T-helper 1 cell treated with Interleukin-12 subunit alpha and Interleukin-12 subunit beta and Interleukin-4 antibody, amounts not matched to agents 30 μg/mL and 1 μg/mL, for 36 hours (primary cell): ENCODE results near the gene SMARCB1.

Experiments
- H3K27ac Mint-ChIP-seq: one replicate; pipeline ENCODE4 v1.8.0; 2021; ENCODE audit warnings: mild to moderate bottlenecking, mixed read lengths
- H3K27me3 Mint-ChIP-seq: one replicate; pipeline ENCODE4 v1.8.0; 2021; ENCODE audit warnings: low read depth, mixed read lengths
- H3K36me3 Mint-ChIP-seq: one replicate; pipeline ENCODE4 v1.8.0; 2021; ENCODE audit warnings: low read depth, mixed read lengths
- H3K4me1 Mint-ChIP-seq: one replicate; pipeline ENCODE4 v1.8.0; 2021; ENCODE audit warnings: low read depth, mixed read lengths
- H3K4me3 Mint-ChIP-seq: one replicate; pipeline ENCODE4 v1.8.0; 2021; ENCODE audit warnings: mild to moderate bottlenecking, moderate library complexity, mixed read lengths
- H3K9me3 Mint-ChIP-seq: one replicate; pipeline ENCODE4 v1.8.0; 2021; ENCODE audit warnings: mixed read lengths

The SMARCB1 gene

GRCh38 chr22:23786752-23787599, at the start of gene SMARCB1:
SMARCB1 (plus strand) TSS chr22:23786966; CDS start chr22:23787170, 204 bp downstream.
- H3K27ac Mint-ChIP-seq: peak within 1 kb of the TSS; percentile 92
- peaks cover 6% of the 10 kb centered on the region for H3K36me3 Mint-ChIP-seq
- peaks cover 27% of the 10 kb centered on the region for H3K4me1 Mint-ChIP-seq
- no peaks in the 10 kb centered on the region for H3K9me3 Mint-ChIP-seq
- H3K4me3 Mint-ChIP-seq: peak within 1 kb of the TSS; percentile 90
- no peaks in the 10 kb centered on the region for H3K27me3 Mint-ChIP-seq

- Mint-ChIP-seq H3K9me3 (no peaks in the 10 kb centered on the region), H3K36me3 (no peaks in the 10 kb centered on the region), H3K27me3 (no peaks in the 10 kb centered on the region), H3K4me1 (no peaks in the 10 kb centered on the region), H3K4me3 (no peak overlapping the region), H3K27ac (no peak overlapping the region)
Observed at GRCh38 chr22:23737696-23738095, 49.1 kb upstream of the SMARCB1 start.

- H3K27ac Mint-ChIP-seq: no peak overlapping the region
- H3K36me3 Mint-ChIP-seq: peaks cover 23% of the 10 kb centered on the region
- no peaks in the 10 kb centered on the region for H3K27me3 Mint-ChIP-seq
- no peaks in the 10 kb centered on the region for H3K4me1 Mint-ChIP-seq
- H3K4me3 Mint-ChIP-seq: no peak overlapping the region
- peaks cover 11% of the 10 kb centered on the region for H3K9me3 Mint-ChIP-seq
Observed at GRCh38 chr22:23742505-23743264, 44.1 kb upstream of the SMARCB1 start.

DNA sequence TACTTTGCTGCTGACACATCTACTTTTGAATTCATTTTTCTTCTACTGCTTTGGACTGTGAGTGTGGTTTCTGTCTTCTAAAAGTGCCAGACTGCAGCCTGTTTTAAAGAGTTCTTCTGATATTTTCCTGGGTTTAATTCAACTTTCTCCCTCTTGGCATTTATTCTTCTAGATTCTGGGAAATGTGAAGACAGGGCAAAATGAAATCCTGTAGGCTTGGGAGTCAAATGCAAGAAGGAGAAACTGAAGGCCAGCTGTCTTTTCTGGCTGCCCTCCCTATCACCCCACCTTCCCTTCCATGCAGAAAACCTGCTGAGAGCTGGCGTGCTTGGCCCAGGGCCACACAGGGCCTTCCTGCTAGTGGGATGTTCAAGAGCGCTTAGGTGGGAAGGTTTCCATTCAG, 43.5 kb upstream of the SMARCB1 start:
- peaks cover 23% of the 10 kb centered on the region for H3K36me3 Mint-ChIP-seq
- H3K4me3 Mint-ChIP-seq: no peak overlapping the region
- H3K4me1 Mint-ChIP-seq: no peaks in the 10 kb centered on the region
- H3K27ac Mint-ChIP-seq: no peak overlapping the region
- H3K9me3 Mint-ChIP-seq: peaks cover 11% of the 10 kb centered on the region
- H3K27me3 Mint-ChIP-seq: no peaks in the 10 kb centered on the region

- peaks cover 11% of the 10 kb centered on the region for H3K9me3 Mint-ChIP-seq
- H3K27me3 Mint-ChIP-seq: no peaks in the 10 kb centered on the region
- H3K4me3 Mint-ChIP-seq: no peak overlapping the region
- H3K27ac Mint-ChIP-seq: no peak overlapping the region
- peaks cover 23% of the 10 kb centered on the region for H3K36me3 Mint-ChIP-seq
- no peaks in the 10 kb centered on the region for H3K4me1 Mint-ChIP-seq
Observed at GRCh38 chr22:23744001-23744400, 42.8 kb upstream of the SMARCB1 start.

- no peak overlapping the region for H3K4me3 Mint-ChIP-seq
- no peaks in the 10 kb centered on the region for H3K4me1 Mint-ChIP-seq
- peaks cover 23% of the 10 kb centered on the region for H3K36me3 Mint-ChIP-seq
- no peak overlapping the region for H3K27ac Mint-ChIP-seq
- H3K9me3 Mint-ChIP-seq: peaks cover 11% of the 10 kb centered on the region
- H3K27me3 Mint-ChIP-seq: no peaks in the 10 kb centered on the region
Observed at GRCh38 chr22:23744485-23744884, 42.3 kb upstream of the SMARCB1 start.

DNA sequence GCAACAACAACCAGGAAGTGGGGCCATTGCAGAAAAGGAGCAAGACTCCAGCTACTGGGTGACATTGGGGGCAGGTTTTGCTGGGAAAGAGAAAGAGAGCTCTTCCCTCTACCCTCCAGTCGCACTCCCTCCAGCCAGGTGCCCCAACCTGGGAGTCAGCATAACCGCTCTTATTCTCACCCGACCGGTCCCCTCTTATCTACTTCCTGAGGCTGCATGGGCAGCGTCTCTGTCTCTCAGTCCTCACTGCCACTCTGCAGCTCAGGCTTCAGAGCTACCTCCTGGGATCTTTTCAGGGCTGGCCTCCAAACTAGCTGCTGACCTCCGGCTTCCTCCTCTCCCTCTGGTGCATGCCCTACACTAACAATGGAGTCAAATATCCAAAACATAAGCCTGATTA, 41.0 kb upstream of the SMARCB1 start:
- peaks cover 5% of the 10 kb centered on the region for H3K27me3 Mint-ChIP-seq
- H3K27ac Mint-ChIP-seq: no peak overlapping the region
- peaks cover 11% of the 10 kb centered on the region for H3K9me3 Mint-ChIP-seq
- H3K36me3 Mint-ChIP-seq: peaks cover 25% of the 10 kb centered on the region
- peaks cover 11% of the 10 kb centered on the region for H3K4me1 Mint-ChIP-seq
- no peak overlapping the region for H3K4me3 Mint-ChIP-seq

DNA sequence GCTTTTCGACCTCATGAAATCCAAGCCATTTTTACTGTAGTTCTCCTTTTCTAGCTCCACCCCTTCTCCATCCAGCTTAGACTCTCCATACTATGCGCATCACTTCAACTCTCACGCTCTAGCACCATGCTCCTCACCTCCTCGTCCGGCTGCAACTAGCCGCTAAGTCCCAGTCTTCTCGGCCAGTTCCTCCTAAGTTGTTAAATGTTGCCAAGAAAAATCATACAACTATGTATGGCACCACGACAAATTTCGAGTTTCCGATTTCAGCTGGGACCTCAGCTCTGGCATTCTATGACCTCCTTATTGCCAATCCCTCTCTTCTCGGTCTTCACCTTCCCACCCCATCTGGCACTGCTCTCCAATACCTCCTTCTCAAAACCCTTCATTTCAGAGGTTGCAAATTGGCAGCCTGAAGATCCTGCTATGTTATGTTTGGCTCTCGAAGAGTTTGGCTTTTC, 36.9 kb upstream of the SMARCB1 start:
- Mint-ChIP-seq H3K4me1 (peaks cover 15% of the 10 kb centered on the region), H3K4me3 (peak overlapping the region; percentile 80), H3K36me3 (peaks cover 10% of the 10 kb centered on the region), H3K9me3 (peaks cover 4% of the 10 kb centered on the region), H3K27me3 (peaks cover 5% of the 10 kb centered on the region), H3K27ac (no peak overlapping the region)

DNA sequence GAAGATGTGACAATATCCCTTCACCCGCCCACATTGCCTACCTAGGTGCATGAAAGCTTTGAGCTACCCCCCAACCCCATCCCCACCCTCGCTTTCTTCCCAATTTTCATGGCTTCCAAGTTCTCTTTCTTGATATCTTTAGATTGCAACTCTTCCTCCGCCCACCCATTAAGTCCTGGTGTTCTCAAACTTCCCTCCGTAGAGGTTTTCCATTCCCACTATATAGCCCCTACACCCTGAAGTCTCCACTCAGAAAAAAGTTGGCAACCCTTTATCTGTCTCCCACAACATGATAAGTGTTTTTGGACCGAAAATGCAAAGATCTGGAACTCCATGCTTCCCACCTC, 36.4 kb upstream of the SMARCB1 start:
- Mint-ChIP-seq H3K9me3 (no peaks in the 10 kb centered on the region), H3K27ac (peak overlapping the region; percentile 70), H3K36me3 (peaks cover 6% of the 10 kb centered on the region), H3K4me3 (peak overlapping the region; percentile 80), H3K27me3 (peaks cover 5% of the 10 kb centered on the region), H3K4me1 (peaks cover 15% of the 10 kb centered on the region)

GRCh38 chr22:23750714-23751440, 35.9 kb upstream of the SMARCB1 start, which contains the start of gene ZNF70:
ZNF70 (minus strand) TSS chr22:23751112; CDS start chr22:23745140, 5,972 bp downstream.
- Mint-ChIP-seq H3K4me1 (peaks cover 15% of the 10 kb centered on the region), H3K27ac (peak within 1 kb of the TSS; percentile 70), H3K27me3 (peaks cover 5% of the 10 kb centered on the region), H3K36me3 (peaks cover 6% of the 10 kb centered on the region), H3K4me3 (peak within 1 kb of the TSS; percentile 80), H3K9me3 (no peaks in the 10 kb centered on the region)

- no peaks in the 10 kb centered on the region for H3K9me3 Mint-ChIP-seq
Observed at GRCh38 chr22:23751441-23751996, 35.2 kb upstream of the SMARCB1 start.

DNA sequence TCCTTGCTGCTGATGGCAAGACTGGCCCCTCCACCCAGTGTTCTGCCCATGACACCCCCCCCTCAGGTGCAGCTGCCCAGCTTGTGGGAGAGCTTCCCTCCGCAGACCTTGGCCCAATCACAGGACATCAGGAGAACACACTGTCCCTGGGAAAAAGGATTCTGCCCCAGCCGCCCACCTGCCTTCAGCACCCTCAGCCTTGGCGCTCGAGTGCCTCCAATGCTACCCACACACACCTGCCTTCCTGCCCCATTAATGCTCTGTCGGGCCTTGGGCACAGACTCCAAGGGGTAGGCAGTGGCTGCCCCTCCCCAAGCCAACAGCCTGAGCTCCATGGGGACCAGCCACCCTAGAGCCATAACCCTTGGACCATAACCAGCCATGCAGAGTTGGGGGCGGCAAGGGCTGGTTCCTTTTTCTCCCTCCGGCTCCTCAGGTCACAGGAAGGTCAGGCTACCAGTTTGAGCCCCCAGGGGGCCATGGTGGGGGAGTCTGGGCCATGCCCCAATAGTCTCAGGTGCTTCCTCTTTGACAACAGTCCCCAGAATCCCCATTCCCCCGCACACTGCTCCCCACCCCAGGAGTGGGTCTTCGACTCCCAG, 34.6 kb upstream of the SMARCB1 start:
- H3K27me3 Mint-ChIP-seq: peaks cover 5% of the 10 kb centered on the region
- peak overlapping the region; percentile 79 for H3K4me3 Mint-ChIP-seq
- H3K4me1 Mint-ChIP-seq: peaks cover 15% of the 10 kb centered on the region
- peak overlapping the region; percentile 52 for H3K27ac Mint-ChIP-seq
- H3K36me3 Mint-ChIP-seq: peaks cover 2% of the 10 kb centered on the region
- H3K9me3 Mint-ChIP-seq: no peaks in the 10 kb centered on the region

More at GRCh38 chr22:23751441-23751996, 35.2 kb upstream of the SMARCB1 start:
- Mint-ChIP-seq H3K27me3 (peaks cover 5% of the 10 kb centered on the region), H3K4me3 (peak overlapping the region; percentile 79), H3K4me1 (peaks cover 15% of the 10 kb centered on the region), H3K27ac (no peak overlapping the region), H3K36me3 (peaks cover 6% of the 10 kb centered on the region)

DNA sequence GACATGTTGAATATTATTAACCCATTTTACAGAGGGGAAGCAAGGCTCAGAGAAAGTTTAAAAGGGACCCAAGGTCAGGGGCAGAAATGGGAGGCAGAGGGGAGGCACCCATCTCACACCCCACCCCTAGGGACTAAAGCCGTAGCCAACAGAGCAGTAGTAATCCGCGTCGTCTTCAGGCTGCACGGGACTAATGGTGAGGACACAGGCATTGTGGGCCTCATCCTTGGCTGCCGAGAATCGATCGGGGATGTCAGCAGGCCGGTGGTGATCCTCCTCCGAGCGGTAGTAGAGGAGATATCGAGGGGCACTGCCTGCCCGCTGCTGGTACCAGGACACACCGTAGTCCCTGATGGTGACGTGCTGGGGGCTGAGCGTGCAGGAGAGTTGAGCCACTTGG, 34.0 kb upstream of the SMARCB1 start:
- no peak overlapping the region for H3K27ac Mint-ChIP-seq
- H3K27me3 Mint-ChIP-seq: peaks cover 5% of the 10 kb centered on the region
- H3K4me3 Mint-ChIP-seq: peak overlapping the region; percentile 79
- peaks cover 15% of the 10 kb centered on the region for H3K4me1 Mint-ChIP-seq
- H3K9me3 Mint-ChIP-seq: no peaks in the 10 kb centered on the region
- peaks cover 2% of the 10 kb centered on the region for H3K36me3 Mint-ChIP-seq

DNA sequence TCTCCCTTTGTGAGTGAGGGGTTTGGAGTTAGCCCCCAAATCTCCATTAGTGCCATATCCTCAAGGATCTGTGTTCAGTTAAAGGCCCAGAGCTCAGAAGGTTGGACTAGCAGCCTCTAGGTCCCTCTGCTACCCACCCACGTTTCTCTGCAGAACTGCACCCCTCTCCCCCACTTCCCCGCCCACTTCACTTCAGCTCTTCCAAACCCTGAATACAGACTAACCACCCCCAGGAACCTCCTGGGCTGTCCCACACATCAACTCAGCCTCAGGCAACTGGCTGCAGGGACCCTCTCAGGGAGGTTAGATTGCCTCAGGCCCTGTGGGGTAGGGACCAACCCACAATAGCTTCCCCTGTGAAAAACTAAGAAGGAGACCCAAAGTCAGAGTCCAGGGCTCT, 33.4 kb upstream of the SMARCB1 start:
- Mint-ChIP-seq H3K9me3 (no peaks in the 10 kb centered on the region), H3K27me3 (peaks cover 5% of the 10 kb centered on the region), H3K36me3 (peaks cover 2% of the 10 kb centered on the region), H3K4me1 (peaks cover 15% of the 10 kb centered on the region), H3K27ac (no peak overlapping the region), H3K4me3 (no peak overlapping the region)
